Activated CD8-positive, alpha-beta T cell treated with anti-CD3 and anti-CD28 coated beads for 36 hours (primary cell): ENCODE data around the gene KDM4C. TPM values are rescaled to one million over a fixed set of nuclear protein-coding genes. Genes with fewer than 3 reads are reported as not detected.

ENCODE experiments used
- ATAC-seq: fragments of 200-7000 bp; cut with Tn5 transposase; one replicate; pipeline ENCODE4 v1.10.0; 2021; ENCODE audit warnings: mild to moderate bottlenecking, moderate library complexity
- CTCF ChIA-PET: fragments of 350-600 bp; sonication (Branson Sonifier 250); formaldehyde crosslinking; loops from one replicate; lab custom pipeline; 2021; ENCODE audit warnings: antibody characterized with exemption; lab: Charles Lee
- POLR2A ChIA-PET: fragments of 350-600 bp; sonication (Branson Sonifier 250); formaldehyde crosslinking; loops from one replicate; lab custom pipeline; 2021; ENCODE audit warnings: antibody characterized with exemption; lab: Charles Lee
- DNase-seq: peaks from one replicate; pipeline ENCODE4 v3.0.0-alpha.2; 2020
- H3K27ac Mint-ChIP-seq: one replicate; pipeline ENCODE4 v1.8.0; 2021; ENCODE audit warnings: mild to moderate bottlenecking, mixed read lengths
- H3K27me3 Mint-ChIP-seq: one replicate; pipeline ENCODE4 v1.8.0; 2021; ENCODE audit warnings: mixed read lengths
- H3K36me3 Mint-ChIP-seq: one replicate; pipeline ENCODE4 v1.8.0; 2021; ENCODE audit warnings: low read depth, mixed read lengths
- H3K4me1 Mint-ChIP-seq: one replicate; pipeline ENCODE4 v1.8.0; 2021; ENCODE audit warnings: low read depth, mixed read lengths
- H3K4me3 Mint-ChIP-seq: one replicate; pipeline ENCODE4 v1.8.0; 2021; ENCODE audit warnings: mild to moderate bottlenecking, moderate library complexity, mixed read lengths
- H3K9me3 Mint-ChIP-seq: one replicate; pipeline ENCODE4 v1.8.0; 2021; ENCODE audit warnings: mixed read lengths
- intact Hi-C: fragments of 100-400 bp; cut with micrococcal nuclease; formaldehyde crosslinking; loops from one replicate; pipeline ENCODE4 v1.10.0; 2022
- total RNA-seq, 2 experiments: library from RNA; stranded (reverse); gene quantifications; one replicate each; pipeline ENCODE4 v1.2.3, GENCODE V29; 2021
- TF ChIP-seq, protein P1 (sequence below): fragments of 200-600 bp; IDR thresholded peaks from one replicate; pipeline ENCODE4 v1.8.0; 2022; ENCODE audit warnings: antibody characterized with exemption, mild to moderate bottlenecking

The KDM4C gene
- total RNA-seq, 2 experiments from 2014 or later: 31.1 to 32.9 TPM

DNA sequence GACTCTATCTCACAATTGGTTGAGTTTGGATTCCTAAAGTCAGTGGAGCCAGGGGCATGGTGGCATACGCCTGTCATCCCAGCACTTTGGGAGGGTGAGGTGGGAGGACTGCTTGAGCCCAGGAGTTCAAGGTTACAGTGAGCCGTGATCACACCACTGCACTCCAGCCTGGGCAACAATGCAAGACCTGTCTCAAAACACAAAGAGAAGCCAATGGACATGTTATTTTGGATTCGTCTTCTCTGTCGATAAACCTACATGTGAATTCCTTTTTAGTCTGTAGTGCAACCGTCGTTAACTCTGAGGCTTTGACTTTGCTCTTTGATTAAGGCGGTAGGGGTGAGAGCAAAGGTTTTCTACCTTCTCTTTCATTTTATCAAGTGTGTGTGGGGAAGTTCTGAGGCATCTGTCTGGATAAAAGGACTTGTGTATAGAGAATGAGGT is 142.7 kb downstream of the KDM4C start:
- ChIA-PET CTCF (interaction anchor here (2.1 kb wide), 1 partner anchor 9 kb away, joined by 5 read pairs; no protein-coding TSS in a partner anchor), POLR2A (no interaction called here)
- Mint-ChIP-seq H3K4me3 (no peak overlapping the region), H3K36me3 (peaks cover 26% of the 10 kb centered on the region), H3K27me3 (no peaks in the 10 kb centered on the region), H3K27ac (peak overlapping the region; percentile 50), H3K4me1 (peaks cover 47% of the 10 kb centered on the region), H3K9me3 (no peaks in the 10 kb centered on the region)
- intact Hi-C loops: loop anchor here (10.0 kb wide), 1 partner anchor 134 kb away; no protein-coding TSS in a partner anchor
- DNase-seq: no peak
- ATAC-seq: no peak
- TF ChIP-seq, protein P1, sequence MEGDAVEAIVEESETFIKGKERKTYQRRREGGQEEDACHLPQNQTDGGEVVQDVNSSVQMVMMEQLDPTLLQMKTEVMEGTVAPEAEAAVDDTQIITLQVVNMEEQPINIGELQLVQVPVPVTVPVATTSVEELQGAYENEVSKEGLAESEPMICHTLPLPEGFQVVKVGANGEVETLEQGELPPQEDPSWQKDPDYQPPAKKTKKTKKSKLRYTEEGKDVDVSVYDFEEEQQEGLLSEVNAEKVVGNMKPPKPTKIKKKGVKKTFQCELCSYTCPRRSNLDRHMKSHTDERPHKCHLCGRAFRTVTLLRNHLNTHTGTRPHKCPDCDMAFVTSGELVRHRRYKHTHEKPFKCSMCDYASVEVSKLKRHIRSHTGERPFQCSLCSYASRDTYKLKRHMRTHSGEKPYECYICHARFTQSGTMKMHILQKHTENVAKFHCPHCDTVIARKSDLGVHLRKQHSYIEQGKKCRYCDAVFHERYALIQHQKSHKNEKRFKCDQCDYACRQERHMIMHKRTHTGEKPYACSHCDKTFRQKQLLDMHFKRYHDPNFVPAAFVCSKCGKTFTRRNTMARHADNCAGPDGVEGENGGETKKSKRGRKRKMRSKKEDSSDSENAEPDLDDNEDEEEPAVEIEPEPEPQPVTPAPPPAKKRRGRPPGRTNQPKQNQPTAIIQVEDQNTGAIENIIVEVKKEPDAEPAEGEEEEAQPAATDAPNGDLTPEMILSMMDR: no peak

DNA sequence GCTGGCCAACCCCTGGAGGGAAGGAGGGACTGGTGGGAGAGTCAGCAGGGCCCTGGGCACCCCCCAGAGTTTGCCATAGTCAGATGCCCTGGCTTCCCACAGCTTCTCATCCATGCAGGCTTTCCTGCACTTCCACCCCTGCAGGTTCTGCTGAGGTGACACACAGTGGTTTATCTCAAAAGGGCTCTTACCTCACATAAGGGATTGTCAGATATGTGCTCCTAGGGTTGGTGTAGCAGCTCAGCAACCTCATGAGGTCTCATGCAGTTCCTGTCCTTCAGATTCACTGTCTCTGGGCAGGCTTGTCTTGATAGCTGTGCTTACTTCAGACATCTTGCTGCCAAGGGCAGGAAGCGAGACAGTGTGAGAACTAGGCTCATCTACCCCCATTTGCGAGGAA is 143.4 kb downstream of the KDM4C start:
- peak overlapping the region; percentile 50 for H3K27ac Mint-ChIP-seq
- ChIA-PET CTCF (interaction anchor here (1.5 to 2.1 kb wide), 2 partner anchors 8 to 74 kb away, joined by 5 to 7 read pairs; no protein-coding TSS in a partner anchor), POLR2A (no interaction called here)
- intact Hi-C loops: loop anchor here (10.0 kb wide), 1 partner anchor 134 kb away; no protein-coding TSS in a partner anchor
- no peaks in the 10 kb centered on the region for H3K27me3 Mint-ChIP-seq
- no peak overlapping the region for H3K4me3 Mint-ChIP-seq
- H3K4me1 Mint-ChIP-seq: peaks cover 47% of the 10 kb centered on the region
- DNase-seq (peak; percentile 18), ATAC-seq (peak; percentile 37)
- TF ChIP-seq, protein P1: no peak
- H3K9me3 Mint-ChIP-seq: no peaks in the 10 kb centered on the region
- H3K36me3 Mint-ChIP-seq: peaks cover 25% of the 10 kb centered on the region

DNA sequence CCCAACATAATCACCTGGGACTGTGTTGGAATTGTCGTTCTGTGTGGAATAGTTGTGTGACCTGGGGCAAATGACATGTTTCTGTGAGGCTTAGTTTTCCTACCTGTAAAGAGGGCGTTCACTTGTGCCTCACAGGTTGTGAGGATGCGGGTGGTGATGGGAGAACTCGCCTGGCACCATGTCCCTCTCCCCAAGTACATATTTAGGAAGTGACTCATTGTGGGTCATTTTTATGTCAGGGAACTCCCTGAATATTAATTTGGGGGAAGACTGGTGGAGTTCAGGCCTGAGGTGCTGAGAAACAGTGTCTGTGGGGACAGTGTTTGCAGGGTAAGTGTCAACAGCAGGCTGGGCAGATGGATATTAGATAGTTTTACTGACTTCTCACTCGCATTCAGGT is 144.7 kb downstream of the KDM4C start:
- ChIA-PET POLR2A (no interaction called here), CTCF (interaction anchor here (1.5 kb wide), 1 partner anchor 75 kb away, joined by 7 read pairs; no protein-coding TSS in a partner anchor)
- Mint-ChIP-seq H3K4me3 (no peak overlapping the region), H3K36me3 (peaks cover 21% of the 10 kb centered on the region), H3K9me3 (no peaks in the 10 kb centered on the region), H3K4me1 (peaks cover 37% of the 10 kb centered on the region), H3K27me3 (no peaks in the 10 kb centered on the region), H3K27ac (peak overlapping the region; percentile 46)
- intact Hi-C loops: loop anchor here (10.0 kb wide), 1 partner anchor 132 kb away; no protein-coding TSS in a partner anchor
- peak; percentile 60 for ATAC-seq
- peak; percentile 9 for DNase-seq
- TF ChIP-seq, protein P1: no peak

DNA sequence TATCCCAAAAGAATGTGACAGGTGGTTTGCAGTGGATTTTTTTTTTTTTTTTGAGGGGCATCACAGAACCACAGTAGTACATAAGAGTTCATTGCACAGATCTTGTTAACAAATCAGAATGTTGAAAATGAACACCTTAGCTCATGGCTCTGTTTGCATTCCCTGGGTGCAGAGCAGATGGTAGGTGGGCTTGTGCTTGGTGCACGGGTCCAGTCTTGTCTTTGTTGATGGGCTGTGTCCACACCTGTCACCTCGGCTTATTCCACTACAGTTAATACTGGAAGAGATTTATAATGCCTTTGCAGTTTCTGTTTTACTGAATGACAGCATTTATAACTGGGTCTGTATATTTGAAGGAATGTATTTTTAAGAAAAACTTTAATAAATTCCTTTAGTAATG is 146.6 kb downstream of the KDM4C start:
- intact Hi-C loops: loop anchor here (10.0 kb wide), 1 partner anchor 130 kb away; no protein-coding TSS in a partner anchor
- TF ChIP-seq, protein P1: no peak
- ChIA-PET POLR2A (no interaction called here), CTCF (no interaction called here)
- Mint-ChIP-seq H3K4me3 (no peak overlapping the region), H3K9me3 (no peaks in the 10 kb centered on the region), H3K4me1 (peaks cover 28% of the 10 kb centered on the region), H3K27me3 (no peaks in the 10 kb centered on the region), H3K27ac (no peak overlapping the region), H3K36me3 (peaks cover 14% of the 10 kb centered on the region)
- ATAC-seq: no peak
- DNase-seq: no peak

DNA sequence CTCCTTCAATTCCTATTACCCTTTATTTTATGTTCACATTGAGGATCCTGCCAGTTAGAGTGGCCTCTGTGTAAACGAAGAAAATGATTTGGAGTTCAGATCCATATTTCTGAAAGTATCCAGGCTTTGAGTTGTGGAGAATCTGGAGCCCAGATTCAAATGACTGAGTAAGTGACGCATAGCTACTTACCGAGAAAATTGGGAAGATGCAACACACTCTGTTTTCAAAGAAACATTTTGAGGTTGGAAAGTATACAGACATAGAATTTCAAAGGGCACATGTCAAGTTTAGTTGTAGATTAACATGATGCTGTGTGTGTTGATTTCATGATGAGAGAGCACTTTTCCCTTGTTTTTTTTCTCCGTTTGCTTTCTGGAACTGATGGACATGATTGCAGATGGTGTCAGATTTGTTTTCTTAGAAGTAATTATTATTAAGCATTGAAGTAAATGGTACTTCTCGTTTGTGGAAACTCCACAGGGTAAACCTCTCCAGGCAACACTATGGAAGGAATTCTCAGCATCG is 148.1 kb downstream of the KDM4C start:
- no peak overlapping the region for H3K4me3 Mint-ChIP-seq
- POLR2A ChIA-PET: no interaction called here
- CTCF ChIA-PET: interaction anchor here (1.1 kb wide), 1 partner anchor 107 kb away, joined by 3 read pairs; no protein-coding TSS in a partner anchor
- H3K9me3 Mint-ChIP-seq: no peaks in the 10 kb centered on the region
- no peak for DNase-seq
- peaks cover 17% of the 10 kb centered on the region for H3K4me1 Mint-ChIP-seq
- no peaks in the 10 kb centered on the region for H3K27me3 Mint-ChIP-seq
- TF ChIP-seq, protein P1: no peak
- H3K36me3 Mint-ChIP-seq: peaks cover 10% of the 10 kb centered on the region
- H3K27ac Mint-ChIP-seq: no peak overlapping the region
- ATAC-seq: no peak
- intact Hi-C loops: loop anchor here (10.0 kb wide), 1 partner anchor 129 kb away; no protein-coding TSS in a partner anchor
